Measurements from ENCODE around the gene PNPT1. TPM values are rescaled to one million over a fixed set of nuclear protein-coding genes. Genes with fewer than 3 reads are reported as not detected.

PNPT1 gene
- total and polyA plus RNA-seq, 10 of the 15 experiments (the other 5 are each of a cell fraction or from before 2014, with no cell fraction given) = 34.2 to 67.7 (median 43.3) TPM

- POLR2A ChIA-PET = no interaction called here
- no peak overlapping the region for H3K4me3 ChIP-seq
- CTCF ChIA-PET = interaction anchor here (0.9 kb wide), 2 partner anchors 10 to 15 kb away, joined by 3 read pairs; no protein-coding TSS in a partner anchor
- H3K79me2 ChIP-seq (ENCODE audit: control insufficient read depth, insufficient read depth, low read length) = peaks cover 62% of the 10 kb centered on the region
- H2AFZ ChIP-seq (ENCODE audit: control insufficient read depth, low read depth, low read length) = no peak overlapping the region
- RAD21 ChIA-PET (ENCODE audit: unreplicated experiment) = no interaction called here
- in situ Hi-C loops (cut with MboI) = no loop called here
- no peak for TF ChIP-seq MYB (IDR thresholded peaks at IDR 0.05; ENCODE audit: borderline replicate concordance, low read depth, low read length)
- TF ChIP-seq HDAC6 (IDR thresholded peaks at IDR 0.05; ENCODE audit: unreplicated experiment) = no peak
- no peak overlapping the region for H3K27ac ChIP-seq (ENCODE audit: control insufficient read depth, insufficient read depth)
- no peak overlapping the region for H3K4me2 ChIP-seq (ENCODE audit: control insufficient read depth, insufficient read depth)
- no peaks in the 10 kb centered on the region for H4K20me1 ChIP-seq (ENCODE audit: control insufficient read depth, insufficient read depth)
- SMC1A ChIA-PET (ENCODE audit: uncharacterized antibody, unreplicated experiment) = interaction anchor here (2.1 kb wide), 1 partner anchor 10 kb away, joined by 4 read pairs; no protein-coding TSS in a partner anchor
- peaks cover 0 to 29% of the 10 kb centered on the region in 2 experiments; a peak in 2 of 4 replicates for H3K36me3 ChIP-seq (ENCODE audit: control insufficient read depth in 2 of 2, insufficient read depth in 2 of 2, low read length in 1 of 2)
- no peaks in the 10 kb centered on the region for H3K27me3 ChIP-seq (replicated peaks in 1 of 2; ENCODE audit: control insufficient read depth in 2 of 2, insufficient read depth in 2 of 2, low read length in 1 of 2)
- FAIRE-seq (no peak), DNase-seq (ENCODE audit: low read depth, low spot score) (no peak), ATAC-seq (no peak)
- no peak overlapping the region for H3K9ac ChIP-seq (ENCODE audit: control insufficient read depth, insufficient read depth, low read length)
- intact Hi-C loops (cut with micrococcal nuclease; ENCODE audit: unreplicated experiment) = loop anchor here (10.0 kb wide), 2 partner anchors 327 to 1037 kb away; no protein-coding TSS in a partner anchor
- no TSS peak for BruUV-seq (replicated peaks)
- 96% methylated on average over 1 of the region's 1 CpG for WGBS (ENCODE audit: insufficient coverage, insufficient replicate concordance, low lambda C conversion rate, missing lambda C conversion rate)
- H3K9me3 ChIP-seq (replicated peaks; ENCODE audit: control insufficient read depth, insufficient read depth, low read length) = no peaks in the 10 kb centered on the region
- H3K4me1 ChIP-seq (ENCODE audit: control insufficient read depth, insufficient read depth, low read length) = no peaks in the 10 kb centered on the region
Measured at GRCh38 chr2:55611997-55612396, 81.6 kb downstream of the PNPT1 start.

DNA sequence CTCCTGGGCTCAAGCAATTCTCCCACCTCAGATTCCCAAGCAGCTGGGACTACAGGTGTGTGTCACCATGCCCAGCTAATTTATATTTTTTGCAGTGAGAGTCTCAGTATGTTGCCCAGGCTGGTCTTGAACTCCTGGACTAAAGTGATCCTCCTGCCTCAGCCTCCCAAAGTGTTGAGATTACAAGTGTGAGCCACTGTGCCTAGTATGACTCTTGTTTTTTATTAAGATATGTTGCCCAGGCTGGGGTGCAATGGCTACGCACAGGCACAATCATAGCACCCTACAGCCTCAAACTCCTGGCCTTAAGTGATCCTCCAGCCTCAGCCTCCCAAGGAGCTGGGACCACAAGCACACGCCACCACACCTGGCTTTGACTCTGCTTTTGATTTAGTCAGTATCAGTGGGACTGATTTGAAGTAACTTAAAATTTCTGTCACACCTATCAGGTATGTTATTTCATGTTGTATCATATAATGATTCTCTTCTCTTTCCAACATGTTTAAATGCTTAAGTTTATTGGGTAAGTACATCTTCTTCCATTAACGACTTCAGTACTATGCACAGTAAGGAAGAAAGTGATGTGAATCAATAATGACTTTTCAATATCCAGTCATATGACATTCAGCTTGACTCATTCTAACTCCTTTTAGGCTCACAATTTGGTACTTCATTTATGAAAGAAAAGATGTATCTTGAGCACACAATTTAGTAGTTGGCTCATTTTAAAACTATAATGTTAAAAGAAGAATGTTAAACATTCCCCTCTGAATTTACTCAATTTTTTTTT, 82.5 kb downstream of the PNPT1 start:
- no peak for FAIRE-seq
- no peaks in the 10 kb centered on the region for H3K9me3 ChIP-seq (replicated peaks; ENCODE audit: control insufficient read depth, insufficient read depth, low read length)
- H2AFZ ChIP-seq (ENCODE audit: control insufficient read depth, low read depth, low read length) = no peak overlapping the region
- H3K27ac ChIP-seq (ENCODE audit: control insufficient read depth, insufficient read depth) = no peak overlapping the region
- in situ Hi-C loops (cut with MboI) (no loop called here), intact Hi-C loops (cut with micrococcal nuclease; ENCODE audit: unreplicated experiment) (loop anchor here (10.0 kb wide), 2 partner anchors 326 to 1036 kb away; no protein-coding TSS in a partner anchor)
- SMC1A ChIA-PET (ENCODE audit: uncharacterized antibody, unreplicated experiment) = interaction anchor here (2.1 kb wide), 1 partner anchor 9 kb away, joined by 4 read pairs; no protein-coding TSS in a partner anchor
- BruUV-seq (replicated peaks) = no TSS peak
- peaks cover 57% of the 10 kb centered on the region for H3K79me2 ChIP-seq (ENCODE audit: control insufficient read depth, insufficient read depth, low read length)
- no peak overlapping the region for H3K9ac ChIP-seq (ENCODE audit: control insufficient read depth, insufficient read depth, low read length)
- no peak overlapping the region for H3K4me3 ChIP-seq
- no peaks in the 10 kb centered on the region for H4K20me1 ChIP-seq (ENCODE audit: control insufficient read depth, insufficient read depth)
- no peak for ATAC-seq
- DNase-seq (ENCODE audit: low read depth, low spot score) = no peak
- 81% methylated on average over 3 of the region's 3 CpGs for WGBS (ENCODE audit: insufficient coverage, insufficient replicate concordance, low lambda C conversion rate, missing lambda C conversion rate)
- no peak overlapping the region for H3K4me2 ChIP-seq (ENCODE audit: control insufficient read depth, insufficient read depth)
- no peaks in the 10 kb centered on the region for H3K4me1 ChIP-seq (ENCODE audit: control insufficient read depth, insufficient read depth, low read length)
- H3K27me3 ChIP-seq (replicated peaks in 1 of 2; ENCODE audit: control insufficient read depth in 2 of 2, insufficient read depth in 2 of 2, low read length in 1 of 2) = no peaks in the 10 kb centered on the region
- peaks cover 0 to 29% of the 10 kb centered on the region in 2 experiments; a peak in 2 of 4 replicates for H3K36me3 ChIP-seq (ENCODE audit: control insufficient read depth in 2 of 2, insufficient read depth in 2 of 2, low read length in 1 of 2)
- CTCF ChIA-PET = interaction anchor here (0.9 kb wide), 1 partner anchor 14 kb away, joined by 3 read pairs; no protein-coding TSS in a partner anchor
- POLR2A ChIA-PET = interaction anchor here (1.3 to 1.7 kb wide), 2 partner anchors 10 to 15 kb away, joined by 4 read pairs; no protein-coding TSS in a partner anchor
- RAD21 ChIA-PET (ENCODE audit: unreplicated experiment) = no interaction called here
- TF ChIP-seq BCL3 (IDR thresholded peaks at IDR 0.05; ENCODE audit: borderline replicate concordance, insufficient read depth, low read depth, low read length, poor library complexity, severe bottlenecking) (no peak), RELA (IDR thresholded peaks at IDR 0.05; ENCODE audit: borderline replicate concordance, partially characterized antibody) (no peak), IRF4 (IDR thresholded peaks at IDR 0.05; ENCODE audit: low read depth, low read length) (no peak), TCF7 (IDR thresholded peaks at IDR 0.05; ENCODE audit: borderline replicate concordance) (no peak), SUPT20H (IDR thresholded peaks at IDR 0.05; ENCODE audit: borderline replicate concordance, control insufficient read depth, low read depth, low read length) (no peak), USF2 (IDR thresholded peaks at IDR 0.05; ENCODE audit: borderline replicate concordance, low read depth, low read length) (no peak)
